Measurements from ENCODE around the gene TUBGCP2.

TUBGCP2 gene

GRCh38 chr10:133341983-133342382, 33.3 kb upstream of the TUBGCP2 start:
- no peak for DNase-seq (ENCODE audit: low read depth)

DNA sequence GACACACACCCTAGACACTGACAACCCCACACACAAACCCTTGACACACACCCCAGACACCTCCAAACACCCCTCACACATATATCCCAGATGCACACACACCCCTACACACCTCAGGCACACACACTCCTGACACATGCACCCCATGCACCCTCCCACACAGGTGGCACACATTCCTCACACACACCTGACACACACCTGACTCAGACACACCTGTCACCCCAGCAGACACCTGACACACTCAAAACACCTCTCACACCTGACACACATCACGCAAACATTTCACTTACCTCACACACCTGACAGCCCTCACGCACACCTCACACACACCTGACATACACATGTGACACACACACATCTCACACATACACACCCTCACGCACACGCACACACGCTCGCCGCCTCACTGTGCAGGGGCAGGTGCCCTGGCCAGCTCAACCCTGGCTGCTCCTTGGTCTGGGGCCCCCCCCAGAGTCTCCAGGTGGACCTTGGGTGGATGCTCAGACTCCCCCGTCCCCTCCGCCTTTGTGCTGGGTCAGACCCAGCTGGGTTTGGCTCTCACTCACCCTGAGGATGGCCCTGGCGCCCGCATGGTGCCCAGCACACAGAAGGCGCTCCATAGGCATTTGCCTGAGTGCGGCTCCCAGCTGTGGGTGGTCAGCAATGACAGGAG, 31.2 kb upstream of the TUBGCP2 start:
- DNase-seq (ENCODE audit: low read depth): no peak

- no peak for DNase-seq (ENCODE audit: low read depth)
These were observed 29.7 kb upstream of the TUBGCP2 start for GRCh38 chr10:133338080-133339071.

DNA sequence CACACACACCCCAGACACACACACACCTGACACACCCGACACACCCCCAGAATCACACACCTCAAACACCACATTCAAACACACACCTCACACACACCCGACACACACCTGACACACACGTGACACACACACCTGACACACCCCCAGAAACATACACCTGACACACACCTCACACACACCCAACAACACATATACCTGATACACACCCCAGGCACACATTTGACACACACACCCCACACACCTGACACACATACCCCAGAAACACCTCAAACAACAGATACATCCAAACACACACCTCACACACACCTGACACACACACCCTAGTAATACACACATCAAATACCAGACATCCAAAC, 28.7 kb upstream of the TUBGCP2 start:
- no peak for DNase-seq (ENCODE audit: low read depth)

DNA sequence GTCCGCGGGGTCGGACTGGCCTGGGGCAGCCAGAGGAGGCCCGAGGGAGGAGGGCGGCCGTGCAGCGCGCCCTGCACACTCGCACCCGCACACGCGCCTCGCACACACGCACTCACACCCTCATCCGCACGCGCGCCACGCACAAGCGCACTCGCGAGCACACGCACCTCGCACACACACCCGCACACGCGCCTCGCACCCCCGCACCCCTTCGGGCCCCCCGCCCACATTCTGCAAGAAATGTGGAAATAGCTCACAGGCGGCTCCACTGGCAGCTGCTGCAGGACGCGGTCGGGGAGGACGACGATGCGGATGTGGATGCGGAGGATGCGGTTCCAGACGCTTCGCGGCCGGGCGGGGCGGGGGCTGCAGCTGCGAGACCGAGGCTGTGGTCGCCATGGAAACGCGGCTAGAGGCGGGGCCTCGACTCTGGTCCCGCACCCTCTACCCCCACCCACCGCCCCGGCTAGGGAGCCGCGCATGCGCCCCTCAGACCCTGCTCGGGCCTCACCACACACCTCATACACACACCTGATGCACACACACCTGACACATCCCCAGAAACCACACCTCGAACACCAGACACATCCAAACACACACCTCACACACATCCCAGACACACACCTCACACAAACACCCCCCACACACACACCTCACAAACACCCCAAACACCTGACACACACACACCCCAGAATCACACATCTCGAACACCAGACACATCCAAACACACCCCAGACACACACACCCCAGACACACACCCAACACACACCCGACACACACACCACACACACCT, 28.1 kb upstream of the TUBGCP2 start, which contains the start of gene CALY:
TSS of gene CALY (minus strand) at position 320 of the 793 bp plus-strand sequence. CDS start 7,907 bp downstream, outside the sequence.
- no peak for DNase-seq (ENCODE audit: low read depth)

GRCh38 chr10:133336118-133336576, 27.5 kb upstream of the TUBGCP2 start:
- no peak for DNase-seq (ENCODE audit: low read depth)

- no peak for DNase-seq (ENCODE audit: low read depth)
These were observed 26.8 kb upstream of the TUBGCP2 start for GRCh38 chr10:133335246-133336117.

- no peak for DNase-seq (ENCODE audit: low read depth)
These were observed 26.0 kb upstream of the TUBGCP2 start for GRCh38 chr10:133334503-133335245.

DNA sequence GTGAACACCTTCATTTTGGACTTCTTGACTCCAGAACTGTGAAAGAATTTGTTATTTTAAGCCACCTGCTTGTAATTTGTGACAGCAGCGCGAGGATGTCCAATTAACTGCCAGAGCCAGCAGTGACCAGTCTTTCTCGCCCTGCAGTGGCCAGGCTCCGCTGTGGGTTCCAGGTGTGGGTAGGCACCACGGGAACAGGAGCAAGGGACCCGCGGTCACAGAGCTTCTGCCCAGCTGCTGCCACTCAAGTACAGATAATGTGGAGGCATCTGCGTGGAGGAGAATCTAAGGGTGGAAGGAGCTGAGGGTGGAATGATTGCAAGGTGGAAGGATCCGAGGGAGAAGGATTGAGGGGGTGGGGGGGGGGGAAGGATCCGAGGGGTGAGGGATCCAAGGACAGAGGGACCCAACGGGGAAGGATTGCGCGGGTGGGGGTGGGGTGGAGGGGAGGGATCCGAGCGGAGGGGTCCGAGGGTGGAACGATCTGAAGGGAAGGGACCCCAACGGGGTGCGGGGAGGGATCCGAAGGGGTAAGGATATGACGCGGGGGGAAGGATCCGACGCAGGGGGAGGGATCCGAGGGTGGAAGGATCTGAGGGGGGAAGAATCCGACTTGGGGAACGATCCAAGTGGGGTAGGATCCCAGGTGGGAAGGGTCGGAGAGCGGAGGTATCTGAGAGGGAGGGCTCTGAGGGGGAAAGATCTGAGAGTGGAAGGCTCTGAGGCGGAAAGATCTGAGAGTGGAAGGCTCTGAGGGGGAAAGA, 24.4 kb upstream of the TUBGCP2 start:
- no peak for DNase-seq (ENCODE audit: low read depth)

DNA sequence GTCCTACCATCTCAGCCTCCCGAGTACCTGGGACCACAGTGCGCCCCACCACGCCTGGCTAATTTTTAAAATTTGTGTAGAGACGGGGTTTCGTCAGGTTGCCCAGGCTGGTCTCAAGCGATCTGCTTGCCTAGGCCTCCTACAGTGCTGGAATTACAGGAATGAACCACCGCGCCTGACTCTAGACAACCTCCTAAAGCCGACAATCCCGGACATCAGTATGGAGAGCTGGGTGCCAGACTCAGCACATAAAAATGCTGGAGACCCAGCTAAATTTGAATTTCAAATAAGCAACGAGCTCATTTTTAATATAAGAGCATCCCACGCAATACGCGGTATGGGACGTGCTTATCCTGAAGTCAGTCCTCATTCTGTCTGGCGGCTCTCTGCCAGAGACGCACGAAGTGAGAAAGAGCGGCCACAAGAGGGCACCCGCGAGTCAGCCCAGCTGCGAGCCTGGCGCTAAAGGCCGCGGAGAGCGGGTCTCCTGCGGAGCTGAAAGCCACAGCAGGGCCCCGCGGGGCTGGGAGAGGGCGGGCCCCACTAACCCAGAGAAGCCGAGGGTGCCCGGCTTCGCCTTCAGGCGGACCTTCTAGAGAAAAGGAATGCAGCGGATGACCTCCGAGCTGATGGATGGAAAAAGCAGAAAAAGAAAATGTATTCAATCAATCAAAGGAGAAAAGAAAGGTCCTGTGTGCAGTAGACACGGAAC, 21.0 kb upstream of the TUBGCP2 start:
- DNase-seq (ENCODE audit: low read depth): peak; percentile 72

GRCh38 chr10:133328358-133329343, 20.0 kb upstream of the TUBGCP2 start:
- no peak for DNase-seq (ENCODE audit: low read depth)

DNA sequence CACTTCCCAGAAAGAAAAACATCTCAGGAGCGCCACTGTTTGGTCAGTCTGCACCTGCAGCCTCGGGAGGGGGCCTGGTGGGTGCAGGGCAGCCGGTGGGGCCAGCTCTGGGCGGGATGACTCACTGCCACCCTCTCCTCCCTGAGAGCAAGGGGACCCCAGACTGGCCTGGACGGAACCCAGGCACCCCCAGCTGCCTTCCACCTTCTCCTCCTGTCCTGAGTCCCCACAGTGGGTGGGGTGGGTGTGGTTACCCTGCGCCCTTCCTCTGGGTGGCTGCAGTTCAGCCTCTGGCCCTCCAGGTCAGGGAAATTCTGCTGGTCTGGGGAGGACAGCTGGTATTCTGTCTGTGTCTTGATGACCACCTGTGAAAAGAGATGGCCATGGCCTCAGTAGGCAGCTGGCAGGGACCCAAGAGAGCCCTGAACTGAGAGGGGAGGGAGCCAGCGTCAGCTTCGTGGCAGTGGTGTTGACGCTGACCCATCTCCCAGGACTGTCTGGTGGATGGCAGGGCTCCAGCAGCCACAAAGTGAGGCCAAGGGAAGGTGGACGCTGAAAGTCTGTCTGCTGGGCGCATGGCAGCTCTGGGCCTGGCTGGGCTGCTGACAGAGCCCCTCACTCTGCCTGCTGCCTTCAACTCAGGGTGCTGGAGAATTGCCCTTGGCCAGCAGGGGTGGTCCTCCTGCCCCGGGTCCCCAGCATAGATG, 19.1 kb upstream of the TUBGCP2 start:
- no peak for DNase-seq (ENCODE audit: low read depth)

- no peak for DNase-seq (ENCODE audit: low read depth)
These were observed 18.3 kb upstream of the TUBGCP2 start for GRCh38 chr10:133326745-133327650.

GRCh38 chr10:133326223-133326551, 17.5 kb upstream of the TUBGCP2 start:
- no peak for DNase-seq (ENCODE audit: low read depth)

DNA sequence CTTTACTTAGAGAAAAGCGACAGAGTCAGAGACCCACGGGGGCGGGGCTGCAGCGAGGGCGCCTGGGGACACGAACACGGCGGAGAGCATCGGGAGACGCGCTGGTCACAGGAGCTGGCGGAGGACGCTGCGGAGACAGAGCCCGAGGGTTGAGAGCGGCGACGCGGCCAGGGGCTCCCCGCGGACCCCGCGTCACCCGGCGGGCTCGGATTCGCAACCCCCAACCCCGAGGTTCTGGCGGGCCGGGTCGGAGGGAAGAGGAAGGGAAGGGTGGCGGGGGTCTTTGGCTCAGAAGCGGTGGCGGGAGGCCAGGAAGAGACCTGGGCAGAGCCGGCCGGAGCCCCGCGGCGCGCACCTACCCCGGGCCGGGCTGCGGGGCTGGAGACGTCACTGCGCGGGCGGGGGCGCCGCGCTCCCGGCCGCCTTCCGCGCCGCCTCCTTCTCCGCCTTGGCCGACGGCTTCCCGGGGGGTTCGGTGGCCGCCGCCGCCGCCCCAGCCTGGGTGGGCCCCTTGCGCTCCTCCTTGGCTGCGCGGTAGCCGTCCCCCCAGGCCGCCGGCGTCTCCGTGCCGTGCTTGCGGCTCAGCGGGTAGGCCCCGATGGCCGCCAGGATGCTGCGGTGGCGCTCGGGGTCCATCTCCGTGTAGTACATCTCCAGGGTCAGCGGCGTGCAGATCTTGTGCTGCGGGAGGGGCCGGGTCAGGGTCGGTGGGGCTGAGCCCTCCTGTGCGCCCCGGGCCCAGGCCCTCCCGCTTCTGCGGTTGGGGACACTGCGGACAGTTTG, 17.0 kb upstream of the TUBGCP2 start:
- DNase-seq (ENCODE audit: low read depth): no peak

Data from CMK (cell line).